K562 (cell line): ENCODE results near the gene CNTFR. TPM values are rescaled to one million over a fixed set of nuclear protein-coding genes. Genes with fewer than 3 reads are reported as not detected.

Experiments
- ATAC-seq: fragments of 200-7000 bp; cut with Tn5 transposase; 3 replicates; pipeline ENCODE4 v1.9.1; 2020; ENCODE audit warnings: moderate library complexity
- BruUV-seq: library from RNA; stranded (reverse); fragments of 400-500 nt; replicated peaks from 2 replicates; lab custom pipeline; 2021; lab: Mats Ljungman, UMichigan
- CTCF ChIA-PET: fragments of 300-600 bp; formaldehyde crosslinking; extraction: SDS; loops from one replicate; lab custom pipeline; 2021; ENCODE audit warnings: low intra/inter-chr PET ratio; lab: Yijun Ruan, JAX
- POLR2A ChIA-PET: fragments of 300-600, 350-650 bp; sonication (Branson Sonifier 250); formaldehyde crosslinking; extraction: SDS; loops from one replicate; lab custom pipeline; 2021; ENCODE audit warnings: antibody characterized with exemption, inconsistent platforms; lab: Yijun Ruan, JAX
- DNase-seq, 4 experiments: peaks; one replicate each; pipeline versions ENCODE4 v3.0.0 to v3.0.0-alpha.2; 2011 to 2018; ENCODE audit warnings: low spot score in 3 of 4, mixed read lengths in 3 of 4; ENCODE audit errors: extremely low read depth in 1 of 4
- FAIRE-seq: peaks from 2 replicates; lab custom pipeline; 2011; peaks lifted over from hg19 to GRCh38; lab: Jason Lieb, UNC
- H2AFZ ChIP-seq: 2 replicates; pipeline ENCODE4 v1.6.0; 2011; ENCODE audit warnings: low read depth, low read length, control low read depth, inconsistent platforms
- H3K27ac ChIP-seq: fragments of 200-600 bp; 3 replicates; pipeline ENCODE4 v1.8.0; 2011; ENCODE audit warnings: low read depth, mild to moderate bottlenecking, control low read depth, inconsistent platforms, low read length, moderate library complexity, mixed read lengths; ENCODE audit errors: extremely low read depth
- H3K27me3 ChIP-seq, 2 experiments: fragments of 300-600 bp in 1 of 2; 2 replicates in 1 of 2; 3 replicates in 1 of 2; pipeline versions ENCODE4 v1.6.0 to v1.8.0; 2011; ENCODE audit warnings: inconsistent platforms in 2 of 2, low read length in 2 of 2, mild to moderate bottlenecking in 1 of 2, mixed read lengths in 1 of 2, moderate library complexity in 1 of 2; ENCODE audit not compliant: control insufficient read depth in 2 of 2, insufficient read depth in 2 of 2
- H3K36me3 ChIP-seq: fragments of 300-600 bp; 3 replicates; pipeline ENCODE4 v1.8.0; 2011; ENCODE audit warnings: mild to moderate bottlenecking, low read length, inconsistent platforms; ENCODE audit not compliant: control insufficient read depth, insufficient read depth
- H3K4me1 ChIP-seq, 2 experiments: fragments of 200-600 bp in 1 of 2; replicated peaks in 1 of 2; 2 replicates in 1 of 2; 3 replicates in 1 of 2; pipeline versions ENCODE4 v1.5.1 to v1.8.0; 2011; ENCODE audit warnings: inconsistent platforms in 2 of 2, low read length in 2 of 2, mild to moderate bottlenecking in 1 of 2, mixed read lengths in 1 of 2, moderate library complexity in 1 of 2; ENCODE audit not compliant: control insufficient read depth in 2 of 2, insufficient read depth in 2 of 2
- H3K4me2 ChIP-seq: 2 replicates; pipeline ENCODE4 v1.6.1; 2011; ENCODE audit warnings: low read length, control low read depth, inconsistent platforms, mixed read lengths; ENCODE audit not compliant: insufficient read depth
- H3K4me3 ChIP-seq: fragments of 200-600 bp; sonication (generic), shearing (Covaris generic); 2 replicates; pipeline ENCODE4 v1.5.1; 2016; ENCODE audit warnings: control low read depth, inconsistent platforms
- H3K79me2 ChIP-seq: fragments of 200-600 bp; 3 replicates; pipeline ENCODE4 v1.8.0; 2011; ENCODE audit warnings: low read length, inconsistent platforms; ENCODE audit not compliant: control insufficient read depth, insufficient read depth
- H3K9ac ChIP-seq, 2 experiments: 2 replicates each; pipeline versions ENCODE4 v1.6.0 to v1.6.1; 2011; ENCODE audit warnings: low read depth in 2 of 2, low read length in 2 of 2, control low read depth in 1 of 2, inconsistent platforms in 1 of 2, mild to moderate bottlenecking in 1 of 2, mixed read lengths in 1 of 2; ENCODE audit not compliant: insufficient read depth in 1 of 2
- H3K9me1 ChIP-seq: one replicate; pipeline ENCODE4 v1.6.0; 2011; ENCODE audit warnings: inconsistent platforms, mild to moderate bottlenecking, low read length, moderate library complexity; ENCODE audit not compliant: control insufficient read depth, insufficient read depth
- H3K9me3 ChIP-seq: replicated peaks from 2 replicates; pipeline ENCODE4 v1.5.1; 2011; ENCODE audit warnings: low read depth, low read length, inconsistent platforms; ENCODE audit not compliant: control insufficient read depth, insufficient read depth
- H4K20me1 ChIP-seq: replicated peaks from 2 replicates; pipeline ENCODE4 v1.6.1; 2011; ENCODE audit warnings: low read length, inconsistent platforms, mixed read lengths; ENCODE audit not compliant: control insufficient read depth, insufficient read depth
- CBFA2T3 ChIP-seq: fragments of 450-650 bp; IDR thresholded peaks from 2 replicates; pipeline ENCODE4 v1.6.1; 2017
- FOXP1 ChIP-seq: sonication (generic); formaldehyde crosslinking; IDR thresholded peaks from 2 replicates; pipeline ENCODE4 v1.8.0; 2022; ENCODE audit warnings: mild to moderate bottlenecking, missing genetic modification reagents
- HMBOX1 ChIP-seq: sonication (generic); IDR thresholded peaks from 2 replicates; pipeline ENCODE4 v1.6.1; 2016
- KDM1A ChIP-seq, 2 experiments: fragments of 450-650 bp; IDR thresholded peaks; 2 replicates each; pipeline ENCODE4 v1.6.1; 2016; ENCODE audit warnings: mild to moderate bottlenecking in 2 of 2
- NR4A1 ChIP-seq, 2 experiments: fragments of 250-450 bp in 1 of 2; fragments of 450-650 bp in 1 of 2; sonication (Bioruptor Pico) in 1 of 2; IDR thresholded peaks; 2 replicates each; pipeline versions ENCODE4 v1.4.0 to v1.6.1; 2016 to 2020; ENCODE audit warnings: mild to moderate bottlenecking in 2 of 2, missing compliant biosample characterization in 1 of 2, missing genetic modification characterization in 1 of 2, moderate library complexity in 1 of 2
- TCF3 ChIP-seq: sonication (generic); formaldehyde crosslinking; IDR thresholded peaks from 2 replicates; pipeline ENCODE4 v1.4.0; 2020; ENCODE audit warnings: mild to moderate bottlenecking, missing genetic modification reagents
- XRCC5 ChIP-seq: fragments of 200-400 bp; formaldehyde crosslinking; IDR thresholded peaks from 2 replicates; pipeline ENCODE4 v1.6.1; 2017; ENCODE audit warnings: low read depth, mild to moderate bottlenecking, low read length
- ZBTB43 ChIP-seq: sonication (generic); formaldehyde crosslinking; IDR thresholded peaks from 2 replicates; pipeline ENCODE4 v1.8.0; 2023; ENCODE audit warnings: mild to moderate bottlenecking, missing genetic modification reagents
- ZNF431 ChIP-seq: sonication (generic); formaldehyde crosslinking; IDR thresholded peaks from 2 replicates; pipeline ENCODE4 v1.8.0; 2022; ENCODE audit warnings: mild to moderate bottlenecking, missing genetic modification reagents
- WGBS: fragments of 100-300 bp; shearing (Covaris generic); methylation state at CpG from one replicate; pipeline ENCODE4 v1.1.6; 2016; ENCODE audit warnings: low coverage, mixed read lengths; ENCODE audit not compliant: insufficient coverage; ENCODE audit errors: missing lambda C conversion rate; 5-methylcytosine and 5-hydroxymethylcytosine counted together
- in situ Hi-C: fragments of 300-500 bp; cut with MboI; formaldehyde crosslinking; loops from 4 replicates; pipeline ENCODE4 v1.15.0; 2018; ENCODE audit warnings: inconsistent platforms, mixed read lengths
- intact Hi-C: fragments of 100-400 bp; cut with micrococcal nuclease; formaldehyde crosslinking; loops from 2 replicates; pipeline ENCODE4 v1.14.2; 2022
- polyA plus RNA-seq, 8 experiments: library from polyadenylated mRNA; depleted of rRNA in 4 of 8; stranded (reverse) in 5 of 8; unstranded in 3 of 8; fragments of >200 nt; fragmentation: Nextera tagmentation in 2 of 8; fragmentation: Illumina TruSeq in 1 of 8; extraction: Ambion mirVana in 2 of 8; extraction: Trizol in 1 of 8; gene quantifications; 2 replicates each; pipeline versions ENCODE4 v1.2.1 to v1.2.3, GENCODE V29; 2011 to 2014; ENCODE audit warnings: inconsistent platforms in 1 of 8, missing spikeins in 1 of 8
- total RNA-seq, 7 experiments: library from RNA; depleted of rRNA in 6 of 7; stranded (reverse); fragments of >200 nt in 6 of 7; fragmentation: Illumina TruSeq in 2 of 7; extraction: Trizol in 2 of 7; gene quantifications; 2 replicates each; pipeline versions ENCODE4 v1.2.1 to v1.2.3, GENCODE V29; 2011 to 2021; ENCODE audit warnings: low replicate concordance in 1 of 7

CNTFR gene
- total and polyA plus RNA-seq, 9 of the 15 experiments (the other 6 are each of a cell fraction or from before 2014, with no cell fraction given), result not detected

GRCh38 chr9:34607331-34607730, 17.8 kb upstream of the CNTFR start:
- TF ChIP-seq XRCC5 (no peak), FOXP1 (CRISPR knock-in tag) (no peak), HMBOX1 (no peak), TCF3 (CRISPR knock-in tag) (peak; percentile 44), KDM1A (IDR thresholded peaks at IDR 0.05) (peak; percentile 9 to 33; a peak in 2 of 4 replicates), ZNF431 (no peak), ZBTB43 (CRISPR knock-in tag) (no peak), CBFA2T3 (peak; percentile 56), NR4A1 (CRISPR knock-in tag; IDR thresholded peaks at IDR 0.05) (no peak), NR4A1 (tag; IDR thresholded peaks at IDR 0.05) (no peak)
- 0% methylated on average over 2 of the region's 2 CpGs for WGBS
- ChIA-PET CTCF (no interaction called here), POLR2A (interaction anchor here (0.6 to 0.7 kb wide), 3 partner anchors 87 to 262 kb away, joined by 3 read pairs; no protein-coding TSS in a partner anchor)
- intact Hi-C loops, result no loop called here
- Histone ChIP-seq H3K9me1 (no peaks in the 10 kb centered on the region), H2AFZ (no peak overlapping the region), H3K36me3 (peaks cover 10% of the 10 kb centered on the region; the same call in 1 of the 3 replicates), H3K4me1 (peaks cover 7 to 13% of the 10 kb centered on the region in 2 experiments; a peak in 4 of 5 replicates), H3K79me2 (peaks cover 17% of the 10 kb centered on the region), H4K20me1 (peaks cover 5% of the 10 kb centered on the region; the same call in 1 of the 2 replicates), H3K27ac (no peak overlapping the region), H3K9ac (no peak overlapping the region), H3K4me2 (no peak overlapping the region), H3K4me3 (no peak overlapping the region), H3K27me3 (no peaks in the 10 kb centered on the region), H3K9me3 (no peaks in the 10 kb centered on the region)
- FAIRE-seq, result peak; percentile 80
- no peak for ATAC-seq
- in situ Hi-C loops, result loop anchor here (10.0 kb wide), 1 partner anchor 203 kb away; no protein-coding TSS in a partner anchor
- DNase-seq, result peak; percentile 18 to 59 (median 39)
- no TSS peak for BruUV-seq
